ENCODE measurements around the gene DIO3. TPM values are rescaled to one million over a fixed set of nuclear protein-coding genes. Genes with fewer than 3 reads are reported as not detected.

DIO3 gene
- total RNA-seq, 2 experiments from 2014 or later: not detected

- TF ChIP-seq, protein P1, sequence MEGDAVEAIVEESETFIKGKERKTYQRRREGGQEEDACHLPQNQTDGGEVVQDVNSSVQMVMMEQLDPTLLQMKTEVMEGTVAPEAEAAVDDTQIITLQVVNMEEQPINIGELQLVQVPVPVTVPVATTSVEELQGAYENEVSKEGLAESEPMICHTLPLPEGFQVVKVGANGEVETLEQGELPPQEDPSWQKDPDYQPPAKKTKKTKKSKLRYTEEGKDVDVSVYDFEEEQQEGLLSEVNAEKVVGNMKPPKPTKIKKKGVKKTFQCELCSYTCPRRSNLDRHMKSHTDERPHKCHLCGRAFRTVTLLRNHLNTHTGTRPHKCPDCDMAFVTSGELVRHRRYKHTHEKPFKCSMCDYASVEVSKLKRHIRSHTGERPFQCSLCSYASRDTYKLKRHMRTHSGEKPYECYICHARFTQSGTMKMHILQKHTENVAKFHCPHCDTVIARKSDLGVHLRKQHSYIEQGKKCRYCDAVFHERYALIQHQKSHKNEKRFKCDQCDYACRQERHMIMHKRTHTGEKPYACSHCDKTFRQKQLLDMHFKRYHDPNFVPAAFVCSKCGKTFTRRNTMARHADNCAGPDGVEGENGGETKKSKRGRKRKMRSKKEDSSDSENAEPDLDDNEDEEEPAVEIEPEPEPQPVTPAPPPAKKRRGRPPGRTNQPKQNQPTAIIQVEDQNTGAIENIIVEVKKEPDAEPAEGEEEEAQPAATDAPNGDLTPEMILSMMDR (IDR thresholded peaks at IDR 0.05): no peak
- POLR2A ChIA-PET: no interaction called here
- intact Hi-C loops (cut with DNase I, micrococcal nuclease): no loop called here
- no peak overlapping the region for H3K27ac Mint-ChIP-seq
- peaks cover 9% of the 10 kb centered on the region for H3K4me1 Mint-ChIP-seq (ENCODE audit: low read depth)
- H3K4me1 ChIP-seq (ENCODE audit: insufficient read depth, low read length): peaks cover 2% of the 10 kb centered on the region
- peaks cover 40 to 69% of the 10 kb centered on the region in 2 experiments for H3K27me3 ChIP-seq (ENCODE audit: control insufficient read depth in 1 of 2, insufficient read depth in 2 of 2, low read length in 2 of 2)
- no peaks in the 10 kb centered on the region for H3K36me3 Mint-ChIP-seq (ENCODE audit: low read depth)
- H3K36me3 ChIP-seq (ENCODE audit: insufficient read depth, low read length): no peaks in the 10 kb centered on the region
- H3K27me3 Mint-ChIP-seq: peaks cover 62% of the 10 kb centered on the region
- CTCF ChIA-PET: no interaction called here
- H3K4me3 ChIP-seq (ENCODE audit: low read length): no peak overlapping the region
- no peak overlapping the region for H3K27ac ChIP-seq (ENCODE audit: low read depth in 1 of 2, low read length in 2 of 2)
- no peak overlapping the region for H3K4me3 Mint-ChIP-seq
- DNase-seq (no peak), ATAC-seq (ENCODE audit: poor library complexity) (no peak)
- H3K9me3 Mint-ChIP-seq: no peaks in the 10 kb centered on the region
- H3K9me3 ChIP-seq (ENCODE audit: control insufficient read depth in 1 of 2, insufficient read depth in 1 of 2, low read length in 2 of 2): peaks cover 0 to 34% of the 10 kb centered on the region in 2 experiments
Observed at GRCh38 chr14:101563352-101563653, 2.0 kb downstream of the DIO3 start.

DNA sequence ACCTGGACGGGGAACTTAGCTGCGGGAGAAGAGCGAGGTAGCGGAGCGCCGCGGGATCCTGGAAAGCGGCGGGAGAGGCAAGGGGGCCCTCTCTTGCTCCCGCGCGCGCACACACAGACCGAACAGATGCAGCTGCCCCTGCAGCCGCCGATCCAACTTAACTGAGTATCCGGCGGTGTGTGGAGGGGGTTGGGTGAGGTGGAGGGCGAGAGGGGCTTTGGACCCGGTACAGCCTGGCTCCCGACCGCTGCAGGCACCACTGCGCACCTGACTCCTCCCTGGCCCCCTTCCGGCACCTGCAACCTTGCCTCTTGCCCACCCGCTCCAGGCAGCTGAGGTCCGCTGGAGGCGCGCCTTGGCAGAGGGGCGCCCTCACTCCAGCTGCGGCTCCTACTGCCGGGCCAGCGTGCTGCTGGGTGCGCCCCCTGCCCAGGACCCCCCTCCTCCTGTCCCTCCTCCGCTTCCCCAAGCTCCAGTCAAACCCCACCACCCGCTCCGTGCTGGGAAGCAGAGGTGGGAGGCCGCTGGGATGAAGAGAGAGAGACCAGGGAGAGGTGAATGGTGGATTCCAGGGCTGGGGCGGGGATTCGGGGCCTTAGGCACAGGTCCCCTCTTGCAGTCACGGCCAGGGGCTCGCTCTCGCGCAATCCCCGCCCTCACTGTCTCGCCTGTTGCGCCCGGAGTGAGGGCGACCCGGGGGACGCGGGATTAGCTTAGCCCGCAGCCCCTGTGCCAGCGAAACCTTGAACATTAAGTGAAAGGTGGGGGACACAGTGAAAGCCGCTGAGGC, 2.6 kb downstream of the DIO3 start:
- no peaks in the 10 kb centered on the region for H3K9me3 Mint-ChIP-seq
- Histone ChIP-seq H3K9me3 (ENCODE audit: control insufficient read depth in 1 of 2, insufficient read depth in 1 of 2, low read length in 2 of 2) (peaks cover 0 to 34% of the 10 kb centered on the region in 2 experiments), H3K4me3 (ENCODE audit: low read length) (no peak overlapping the region), H3K36me3 (ENCODE audit: insufficient read depth, low read length) (no peaks in the 10 kb centered on the region), H3K27ac (ENCODE audit: low read depth in 1 of 2, low read length in 2 of 2) (no peak overlapping the region), H3K27me3 (ENCODE audit: control insufficient read depth in 1 of 2, insufficient read depth in 2 of 2, low read length in 2 of 2) (peaks cover 40 to 64% of the 10 kb centered on the region in 2 experiments), H3K4me1 (ENCODE audit: insufficient read depth, low read length) (peaks cover 2% of the 10 kb centered on the region)
- H3K4me3 Mint-ChIP-seq: no peak overlapping the region
- H3K36me3 Mint-ChIP-seq (ENCODE audit: low read depth): no peaks in the 10 kb centered on the region
- intact Hi-C loops (cut with DNase I, micrococcal nuclease): no loop called here
- H3K4me1 Mint-ChIP-seq (ENCODE audit: low read depth): peaks cover 5% of the 10 kb centered on the region
- no peak for DNase-seq
- POLR2A ChIA-PET: no interaction called here
- TF ChIP-seq, protein P1 (IDR thresholded peaks at IDR 0.05): no peak
- H3K27me3 Mint-ChIP-seq: peaks cover 60% of the 10 kb centered on the region
- no peak overlapping the region for H3K27ac Mint-ChIP-seq
- CTCF ChIA-PET: no interaction called here
- ATAC-seq (ENCODE audit: poor library complexity): no peak

GRCh38 chr14:101564444-101564776, 3.1 kb downstream of the DIO3 start:
- H3K27ac ChIP-seq (ENCODE audit: low read depth in 1 of 2, low read length in 2 of 2): no peak overlapping the region
- Mint-ChIP-seq H3K4me3 (no peak overlapping the region), H3K9me3 (no peaks in the 10 kb centered on the region), H3K27ac (no peak overlapping the region), H3K36me3 (ENCODE audit: low read depth) (no peaks in the 10 kb centered on the region), H3K4me1 (ENCODE audit: low read depth) (peaks cover 5% of the 10 kb centered on the region), H3K27me3 (peaks cover 63% of the 10 kb centered on the region)
- DNase-seq: no peak
- peaks cover 2% of the 10 kb centered on the region for H3K4me1 ChIP-seq (ENCODE audit: insufficient read depth, low read length)
- peaks cover 0 to 34% of the 10 kb centered on the region in 2 experiments for H3K9me3 ChIP-seq (ENCODE audit: control insufficient read depth in 1 of 2, insufficient read depth in 1 of 2, low read length in 2 of 2)
- intact Hi-C loops (cut with DNase I, micrococcal nuclease): no loop called here
- no peak overlapping the region for H3K4me3 ChIP-seq (ENCODE audit: low read length)
- CTCF ChIA-PET: no interaction called here
- POLR2A ChIA-PET: no interaction called here
- TF ChIP-seq, protein P1 (IDR thresholded peaks at IDR 0.05): no peak
- H3K27me3 ChIP-seq (ENCODE audit: control insufficient read depth in 1 of 2, insufficient read depth in 2 of 2, low read length in 2 of 2): peaks cover 40 to 58% of the 10 kb centered on the region in 2 experiments
- H3K36me3 ChIP-seq (ENCODE audit: insufficient read depth, low read length): no peaks in the 10 kb centered on the region
- ATAC-seq (ENCODE audit: poor library complexity): no peak

All from CD4-positive, alpha-beta T cell (primary cell).